PC-9 (cell line): ENCODE measurements around the gene KMT2D.

Experiments used
- EZH2 ChIP-seq: fragments of 200-600 bp; sonication (generic); IDR thresholded peaks from 2 replicates; pipeline ENCODE4 v1.8.0; 2017; ENCODE audit warnings: antibody characterized with exemption, low read depth
- TF ChIP-seq, protein P1 (sequence below): fragments of 200-600 bp; sonication (generic); conservative IDR thresholded peaks from 2 replicates; pipeline ENCODE4 v1.6.1; 2017; ENCODE audit warnings: mixed run types, antibody characterized with exemption, mild to moderate bottlenecking, moderate library complexity

DNA sequence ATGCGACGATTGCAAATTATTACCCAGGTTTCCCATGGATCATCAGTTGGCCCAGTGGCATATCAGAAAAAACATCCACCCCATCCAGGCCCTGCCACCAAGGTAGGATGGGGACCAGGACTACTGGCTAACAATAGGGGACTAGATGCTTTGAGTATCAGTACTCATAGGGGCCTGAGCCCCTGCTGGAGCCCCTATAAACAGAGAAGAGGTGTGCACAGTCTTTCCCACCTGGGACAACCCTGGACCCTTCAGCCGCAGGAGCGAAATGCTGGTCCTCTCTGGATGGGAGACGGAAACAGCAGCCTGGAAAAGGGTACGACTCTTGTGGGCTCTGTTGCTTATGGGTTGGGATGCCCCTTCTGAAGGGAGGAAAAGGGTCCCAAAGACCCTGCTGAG is 28.3 kb upstream of the KMT2D start:
- TF ChIP-seq, protein P1, sequence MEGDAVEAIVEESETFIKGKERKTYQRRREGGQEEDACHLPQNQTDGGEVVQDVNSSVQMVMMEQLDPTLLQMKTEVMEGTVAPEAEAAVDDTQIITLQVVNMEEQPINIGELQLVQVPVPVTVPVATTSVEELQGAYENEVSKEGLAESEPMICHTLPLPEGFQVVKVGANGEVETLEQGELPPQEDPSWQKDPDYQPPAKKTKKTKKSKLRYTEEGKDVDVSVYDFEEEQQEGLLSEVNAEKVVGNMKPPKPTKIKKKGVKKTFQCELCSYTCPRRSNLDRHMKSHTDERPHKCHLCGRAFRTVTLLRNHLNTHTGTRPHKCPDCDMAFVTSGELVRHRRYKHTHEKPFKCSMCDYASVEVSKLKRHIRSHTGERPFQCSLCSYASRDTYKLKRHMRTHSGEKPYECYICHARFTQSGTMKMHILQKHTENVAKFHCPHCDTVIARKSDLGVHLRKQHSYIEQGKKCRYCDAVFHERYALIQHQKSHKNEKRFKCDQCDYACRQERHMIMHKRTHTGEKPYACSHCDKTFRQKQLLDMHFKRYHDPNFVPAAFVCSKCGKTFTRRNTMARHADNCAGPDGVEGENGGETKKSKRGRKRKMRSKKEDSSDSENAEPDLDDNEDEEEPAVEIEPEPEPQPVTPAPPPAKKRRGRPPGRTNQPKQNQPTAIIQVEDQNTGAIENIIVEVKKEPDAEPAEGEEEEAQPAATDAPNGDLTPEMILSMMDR: no peak
- no peak for TF ChIP-seq EZH2
